GM23248 (cell line): ENCODE data around the gene CARD14. TPM values are rescaled to one million over a fixed set of nuclear protein-coding genes. Genes with fewer than 3 reads are reported as not detected.

Experiments used
- DNase-seq: peaks from one replicate; pipeline ENCODE4 v3.0.0-alpha.2; 2015
- H2AFZ ChIP-seq: fragments of 200-600 bp; sonication (generic); 2 replicates; pipeline ENCODE4 v1.6.1; 2016; ENCODE audit warnings: antibody characterized with exemption
- H3F3A ChIP-seq: fragments of 200-600 bp; sonication (generic); 2 replicates; pipeline ENCODE4 v1.6.1; 2016; ENCODE audit warnings: mild to moderate bottlenecking, antibody characterized with exemption, mixed run types; ENCODE audit not compliant: insufficient read depth
- H3K27ac ChIP-seq: fragments of 200-600 bp; sonication (generic); 2 replicates; pipeline ENCODE4 v1.5.1; 2016; ENCODE audit warnings: mild to moderate bottlenecking
- H3K27me3 ChIP-seq: fragments of 200-600 bp; sonication (generic); replicated peaks from 2 replicates; pipeline ENCODE4 v1.6.1; 2016; ENCODE audit warnings: mild to moderate bottlenecking; ENCODE audit not compliant: insufficient read depth
- H3K36me3 ChIP-seq: fragments of 200-600 bp; sonication (generic); 2 replicates; pipeline ENCODE4 v1.6.1; 2016; ENCODE audit warnings: low read depth, mild to moderate bottlenecking
- H3K4me1 ChIP-seq: fragments of 200-600 bp; sonication (generic); 2 replicates; pipeline ENCODE4 v1.6.1; 2016; ENCODE audit warnings: mild to moderate bottlenecking; ENCODE audit not compliant: insufficient read depth
- H3K4me2 ChIP-seq: fragments of 200-600 bp; sonication (generic); one replicate; pipeline ENCODE4 v1.6.1; 2016; ENCODE audit warnings: mild to moderate bottlenecking; ENCODE audit not compliant: unreplicated experiment
- H3K4me3 ChIP-seq: fragments of 200-600 bp; sonication (generic); 2 replicates; pipeline ENCODE4 v1.5.1; 2016; ENCODE audit warnings: mild to moderate bottlenecking
- H3K79me2 ChIP-seq: fragments of 200-600 bp; sonication (generic); 2 replicates; pipeline ENCODE4 v1.6.1; 2016; ENCODE audit warnings: mild to moderate bottlenecking; ENCODE audit not compliant: insufficient read depth
- H3K9ac ChIP-seq: fragments of 200-600 bp; sonication (generic); 2 replicates; pipeline ENCODE4 v1.6.1; 2016; ENCODE audit warnings: mild to moderate bottlenecking
- H3K9me2 ChIP-seq: fragments of 200-600 bp; sonication (generic); 2 replicates; pipeline ENCODE4 v1.6.1; 2016; ENCODE audit warnings: mixed run types, mild to moderate bottlenecking, moderate library complexity; ENCODE audit not compliant: insufficient read depth
- H3K9me3 ChIP-seq: fragments of 200-600 bp; sonication (generic); one replicate; pipeline ENCODE4 v1.6.1; 2017; ENCODE audit warnings: low read depth
- H4K20me1 ChIP-seq: fragments of 200-600 bp; sonication (generic); 2 replicates; pipeline ENCODE4 v1.6.0; 2016; ENCODE audit not compliant: insufficient read depth
- EZH2 ChIP-seq: fragments of 200-600 bp; sonication (generic); IDR thresholded peaks from 2 replicates; pipeline ENCODE4 v1.6.1; 2018; ENCODE audit warnings: antibody characterized with exemption, mild to moderate bottlenecking; ENCODE audit not compliant: insufficient read depth, poor library complexity, severe bottlenecking
- EZH2phosphoT487 ChIP-seq: fragments of 200-600 bp; sonication (generic); IDR thresholded peaks from 2 replicates; pipeline ENCODE4 v1.6.1; 2018; ENCODE audit warnings: antibody characterized with exemption, moderate library complexity, mild to moderate bottlenecking, low read depth; ENCODE audit not compliant: insufficient read depth
- WGBS, 2 experiments: methylation state at CpG; one replicate each; pipeline ENCODE4 v1.1.6; 2015 to 2017; ENCODE audit warnings: low lambda C conversion rate in 2 of 2, low coverage in 1 of 2; ENCODE audit errors: missing lambda C conversion rate in 2 of 2; 5-methylcytosine and 5-hydroxymethylcytosine counted together
- in situ Hi-C: fragments of 300-500 bp; cut with MboI; formaldehyde crosslinking; loops from 2 replicates; pipeline ENCODE4 v1.15.0; 2020
- polyA plus RNA-seq: library from polyadenylated mRNA; unstranded; fragments of >200 nt; fragmentation: Nextera tagmentation; extraction: Ambion mirVana; gene quantifications from 2 replicates; pipeline ENCODE4 v1.2.1, GENCODE V29; 2016
- total RNA-seq: library from RNA; depleted of rRNA; stranded (reverse); fragments of >200 nt; shearing (Covaris generic); gene quantifications from 2 replicates; pipeline ENCODE4 v1.2.3, GENCODE V29; 2014

CARD14 gene
- total and polyA plus RNA-seq, 2 experiments from 2014 or later, result 0.06 TPM; not detected in 1

DNA sequence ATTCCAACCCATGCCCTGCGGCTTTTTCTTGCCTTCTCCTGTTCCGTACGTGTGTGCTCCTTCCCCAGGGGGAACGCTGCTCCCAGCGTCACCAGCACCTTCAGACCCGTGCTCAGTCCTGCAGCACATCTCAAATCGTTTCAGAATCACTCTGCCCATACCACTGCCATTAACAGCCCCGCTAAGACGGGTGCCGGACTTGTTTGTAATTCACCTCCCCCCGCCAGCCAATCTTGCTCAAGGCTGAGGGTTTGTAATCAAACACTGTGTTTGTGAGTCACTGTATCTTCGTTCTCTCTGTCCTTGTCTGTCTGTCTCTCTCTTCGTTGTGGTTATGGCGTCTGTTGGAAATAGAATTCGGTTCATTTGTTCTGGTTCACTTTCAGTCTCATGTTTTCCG, 17.3 kb downstream of the CARD14 start:
- peaks cover 3% of the 10 kb centered on the region; the same call in 1 of the 2 replicates for H3F3A ChIP-seq
- in situ Hi-C loops, result no loop called here
- peak overlapping the region; percentile 76 for H3K9ac ChIP-seq

DNA sequence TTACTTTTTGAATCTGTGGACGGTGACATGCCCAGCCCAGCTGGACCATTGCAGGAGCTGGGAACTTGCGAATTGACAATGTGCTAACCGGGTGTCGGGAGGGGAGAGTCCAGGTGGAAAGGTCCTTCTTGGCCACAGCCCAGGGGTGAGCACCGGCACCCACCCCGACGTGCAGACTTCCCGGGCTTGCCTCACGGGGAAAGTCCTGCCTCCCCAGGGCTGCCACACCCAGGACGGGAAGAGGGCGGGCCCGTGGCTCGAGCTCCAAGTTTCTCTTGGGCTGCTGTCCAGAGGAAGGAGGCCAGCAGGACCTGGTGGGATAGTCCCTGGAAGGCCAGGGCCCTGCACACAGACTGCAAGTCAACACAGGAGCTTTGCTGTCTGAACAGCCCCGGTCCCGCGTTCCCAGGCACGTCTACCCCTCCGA, 17.7 kb downstream of the CARD14 start:
- Histone ChIP-seq H3K79me2 (no peaks in the 10 kb centered on the region), H3K27me3 (no peaks in the 10 kb centered on the region; the same call in 1 of the 2 replicates), H3K4me1 (peaks cover 13% of the 10 kb centered on the region), H3K36me3 (no peaks in the 10 kb centered on the region), H2AFZ (peak overlapping the region; percentile 100), H3K4me3 (peak overlapping the region; percentile 84), H3K27ac (peak overlapping the region; percentile 64), H4K20me1 (no peaks in the 10 kb centered on the region), H3K9ac (peak overlapping the region; percentile 76), H3K4me2 (peak overlapping the region; percentile 100), H3K9me3 (no peaks in the 10 kb centered on the region), H3K9me2 (no peaks in the 10 kb centered on the region), H3F3A (peaks cover 3% of the 10 kb centered on the region; the same call in 1 of the 2 replicates)
- TF ChIP-seq EZH2phosphoT487, result no peak
- TF ChIP-seq EZH2, result no peak
- WGBS, 2 experiments, result 3 to 4% methylated on average over 18 of the region's 18 CpGs
- peak; percentile 77 for DNase-seq
- in situ Hi-C loops, result no loop called here

More for the DNA sequence above, 17.3 kb downstream of the CARD14 start:
- peak; percentile 80 for DNase-seq
- no peaks in the 10 kb centered on the region for H3K36me3 ChIP-seq
- H3K79me2 ChIP-seq, result no peaks in the 10 kb centered on the region
- no peak for TF ChIP-seq EZH2
- TF ChIP-seq EZH2phosphoT487, result no peak
- H3K4me3 ChIP-seq, result peak overlapping the region; percentile 84
- H3K27me3 ChIP-seq, result no peaks in the 10 kb centered on the region; the same call in 1 of the 2 replicates
- H3K9me2 ChIP-seq, result no peaks in the 10 kb centered on the region
- peak overlapping the region; percentile 64 for H3K27ac ChIP-seq
- WGBS, 2 experiments, result 30 to 32% methylated on average over 16 of the region's 16 CpGs
- no peaks in the 10 kb centered on the region for H3K9me3 ChIP-seq
- no peaks in the 10 kb centered on the region for H4K20me1 ChIP-seq
- H2AFZ ChIP-seq, result peak overlapping the region; percentile 100
- H3K4me2 ChIP-seq, result peak overlapping the region; percentile 100
- H3K4me1 ChIP-seq, result peaks cover 13% of the 10 kb centered on the region

DNA sequence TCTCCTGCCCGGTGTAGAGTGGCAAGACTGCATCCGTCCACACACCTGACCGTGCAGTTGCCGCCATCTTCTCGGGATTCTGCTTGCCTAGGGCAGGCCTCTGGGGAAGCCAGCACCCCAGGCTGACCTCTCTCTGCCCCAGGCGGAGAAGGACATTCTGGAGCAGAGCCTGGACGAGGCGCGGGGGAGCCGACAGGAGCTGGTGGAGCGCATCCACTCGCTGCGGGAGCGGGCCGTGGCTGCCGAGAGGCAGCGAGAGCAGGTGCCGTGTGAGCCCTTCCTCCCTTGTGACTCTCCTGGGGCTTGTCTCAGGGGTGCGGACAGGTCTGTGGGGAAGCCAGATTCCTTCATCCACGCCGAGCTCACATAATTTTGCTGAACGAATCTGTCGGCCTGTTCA, 19.8 kb downstream of the CARD14 start:
- Histone ChIP-seq H3K9me3 (no peaks in the 10 kb centered on the region), H3K4me3 (no peak overlapping the region), H4K20me1 (no peaks in the 10 kb centered on the region), H3K4me1 (peaks cover 13% of the 10 kb centered on the region), H3F3A (peaks cover 3% of the 10 kb centered on the region; the same call in 1 of the 2 replicates), H3K27ac (no peak overlapping the region), H3K27me3 (no peaks in the 10 kb centered on the region; the same call in 1 of the 2 replicates), H3K9me2 (no peaks in the 10 kb centered on the region), H3K79me2 (no peaks in the 10 kb centered on the region), H2AFZ (no peak overlapping the region), H3K9ac (no peak overlapping the region), H3K4me2 (no peak overlapping the region), H3K36me3 (no peaks in the 10 kb centered on the region)
- 89 to 90% methylated on average over 23 of the region's 23 CpGs for WGBS, 2 experiments
- TF ChIP-seq EZH2phosphoT487 (no peak), EZH2 (no peak)
- in situ Hi-C loops, result no loop called here
- no peak for DNase-seq

DNA sequence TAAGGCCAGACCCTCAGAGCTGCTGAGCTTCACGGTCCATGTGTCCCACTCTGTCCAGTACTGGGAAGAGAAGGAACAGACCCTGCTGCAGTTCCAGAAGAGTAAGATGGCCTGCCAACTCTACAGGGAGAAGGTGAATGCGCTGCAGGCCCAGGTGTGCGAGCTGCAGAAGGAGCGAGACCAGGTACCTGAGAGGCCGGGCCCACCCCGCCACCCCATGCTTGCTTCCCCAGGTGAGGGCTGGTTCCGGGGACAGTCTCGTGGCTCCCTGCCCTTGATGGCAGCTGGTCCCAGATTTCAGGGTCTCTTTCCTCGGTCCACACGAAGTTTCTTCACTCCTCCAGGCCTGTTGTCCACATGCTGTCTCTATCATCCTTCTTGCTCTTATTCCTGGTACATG, 20.9 kb downstream of the CARD14 start:
- 88 to 89% methylated on average over 10 of the region's 10 CpGs for WGBS, 2 experiments

More for the DNA sequence above, 20.9 kb downstream of the CARD14 start:
- Histone ChIP-seq H3K79me2 (no peaks in the 10 kb centered on the region), H3K4me2 (no peak overlapping the region), H3K9me2 (no peaks in the 10 kb centered on the region), H3K9me3 (no peaks in the 10 kb centered on the region), H3K4me1 (peaks cover 13% of the 10 kb centered on the region), H2AFZ (no peak overlapping the region), H4K20me1 (no peaks in the 10 kb centered on the region), H3F3A (peaks cover 3% of the 10 kb centered on the region; the same call in 1 of the 2 replicates), H3K36me3 (no peaks in the 10 kb centered on the region), H3K4me3 (no peak overlapping the region), H3K27me3 (no peaks in the 10 kb centered on the region; the same call in 1 of the 2 replicates), H3K27ac (no peak overlapping the region), H3K9ac (no peak overlapping the region)
- in situ Hi-C loops, result no loop called here
- TF ChIP-seq EZH2, result no peak
- no peak for TF ChIP-seq EZH2phosphoT487
- DNase-seq, result no peak
